Hematopoietic multipotent progenitor cell treated with erythropoietin and hydrocortisone succinate and interleukin-3 and kit ligand, for 6 days (in vitro differentiated cells): Measurements from ENCODE around the gene ACE.

Experiments used
- DNase-seq: peaks from one replicate; pipeline ENCODE4 v3.0.0-alpha.2; 2015

ACE gene

GRCh38 chr17:63492940-63493339 is 16.1 kb downstream of the ACE start:
- no peak for DNase-seq

DNA sequence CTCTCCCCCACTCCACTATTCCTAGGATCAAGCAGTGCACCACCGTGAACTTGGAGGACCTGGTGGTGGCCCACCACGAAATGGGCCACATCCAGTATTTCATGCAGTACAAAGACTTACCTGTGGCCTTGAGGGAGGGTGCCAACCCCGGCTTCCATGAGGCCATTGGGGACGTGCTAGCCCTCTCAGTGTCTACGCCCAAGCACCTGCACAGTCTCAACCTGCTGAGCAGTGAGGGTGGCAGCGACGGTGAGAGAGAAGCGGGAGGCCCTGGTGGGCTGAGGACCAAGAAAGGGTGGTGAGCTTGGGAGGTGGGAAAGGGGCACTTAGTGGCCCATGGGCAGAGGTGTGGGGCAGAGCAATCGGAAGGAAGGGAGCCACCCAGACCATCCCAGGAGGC is 16.6 kb downstream of the ACE start:
- DNase-seq: no peak

DNA sequence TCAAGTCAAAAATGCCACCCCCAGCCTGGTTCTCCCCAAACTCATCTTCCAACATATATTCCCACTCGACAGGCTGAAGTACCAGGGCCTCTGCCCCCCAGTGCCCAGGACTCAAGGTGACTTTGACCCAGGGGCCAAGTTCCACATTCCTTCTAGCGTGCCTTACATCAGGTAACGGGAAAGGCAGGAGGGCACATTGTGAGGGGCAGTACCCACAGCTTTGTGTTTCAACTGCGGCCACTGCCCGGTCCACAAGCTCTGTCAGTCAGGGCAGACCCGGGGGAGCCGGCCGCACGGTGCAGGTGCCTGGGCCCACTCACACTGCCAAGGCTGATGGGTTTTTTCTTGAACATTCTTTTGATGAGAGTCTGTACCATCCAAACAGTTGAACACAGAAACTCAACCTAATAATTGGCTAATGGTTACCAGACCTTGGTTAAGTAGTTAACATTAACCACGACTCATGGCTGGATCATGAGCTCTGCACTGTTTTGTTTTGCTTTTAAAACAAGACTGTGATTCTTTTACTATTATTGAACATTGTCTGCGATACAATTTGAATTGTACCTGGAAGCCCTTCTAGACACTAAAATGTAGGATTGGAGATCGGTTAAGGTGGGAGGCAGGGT is 17.6 kb downstream of the ACE start:
- no peak for DNase-seq

- no peak for DNase-seq
Measured at GRCh38 chr17:63495491-63495890, 18.6 kb downstream of the ACE start.

GRCh38 chr17:63496177-63496576 is 19.3 kb downstream of the ACE start:
- DNase-seq: no peak

DNA sequence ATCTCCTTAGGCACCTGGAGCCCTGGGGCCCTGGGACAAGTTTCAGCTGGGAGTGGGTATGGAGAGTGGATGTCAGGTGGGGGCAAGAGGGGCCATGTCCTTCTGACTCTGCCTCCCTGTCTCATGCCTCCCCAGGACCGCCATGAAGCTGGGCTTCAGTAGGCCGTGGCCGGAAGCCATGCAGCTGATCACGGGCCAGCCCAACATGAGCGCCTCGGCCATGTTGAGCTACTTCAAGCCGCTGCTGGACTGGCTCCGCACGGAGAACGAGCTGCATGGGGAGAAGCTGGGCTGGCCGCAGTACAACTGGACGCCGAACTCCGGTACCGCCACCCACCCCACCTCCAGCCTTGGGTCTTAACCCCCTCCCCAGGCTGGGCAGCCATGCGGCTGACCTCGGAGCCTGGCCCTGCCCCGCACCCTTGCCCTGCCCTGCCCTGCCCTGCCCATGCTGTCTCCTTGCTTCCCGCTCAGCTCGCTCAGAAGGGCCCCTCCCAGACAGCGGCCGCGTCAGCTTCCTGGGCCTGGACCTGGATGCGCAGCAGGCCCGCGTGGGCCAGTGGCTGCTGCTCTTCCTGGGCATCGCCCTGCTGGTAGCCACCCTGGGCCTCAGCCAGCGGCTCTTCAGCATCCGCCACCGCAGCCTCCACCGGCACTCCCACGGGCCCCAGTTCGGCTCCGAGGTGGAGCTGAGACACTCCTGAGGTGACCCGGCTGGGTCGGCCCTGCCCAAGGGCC is 20.0 kb downstream of the ACE start:
- DNase-seq: no peak

- peak; percentile 69 for DNase-seq
Measured at GRCh38 chr17:63497708-63498483, 21.0 kb downstream of the ACE start.

DNA sequence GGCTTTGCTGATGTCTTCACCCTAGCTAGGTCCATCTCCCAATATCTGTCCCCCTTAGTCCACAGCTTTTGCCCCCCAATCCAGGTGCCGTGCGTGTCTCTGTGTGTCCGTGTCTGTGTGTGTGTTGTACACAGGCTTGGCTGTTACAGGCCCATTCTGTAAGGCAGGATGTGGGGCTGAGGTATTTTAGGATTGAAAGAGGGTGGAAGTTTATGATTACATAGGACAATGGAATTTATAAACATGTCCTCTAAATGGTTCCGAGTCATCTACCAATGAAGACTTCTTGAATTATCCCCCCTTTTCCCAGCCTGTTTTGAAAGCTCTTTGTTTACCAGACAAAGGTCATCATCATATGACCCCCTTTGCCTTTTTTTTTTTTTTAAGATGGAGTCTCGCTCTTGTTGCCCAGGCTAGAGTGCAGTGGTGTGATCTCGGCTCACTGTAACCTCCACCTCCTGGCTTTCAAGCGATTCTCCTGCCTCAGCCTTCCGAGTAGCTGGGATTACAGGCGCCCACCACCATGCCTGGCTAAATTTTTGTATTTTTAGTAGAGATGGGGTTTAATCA is 21.9 kb downstream of the ACE start:
- DNase-seq: no peak

GRCh38 chr17:63500543-63501390 is 23.9 kb downstream of the ACE start:
- no peak for DNase-seq

- no peak for DNase-seq
Measured at GRCh38 chr17:63503341-63503705, 26.5 kb downstream of the ACE start.

GRCh38 chr17:63504261-63504660 is 27.4 kb downstream of the ACE start:
- no peak for DNase-seq

DNA sequence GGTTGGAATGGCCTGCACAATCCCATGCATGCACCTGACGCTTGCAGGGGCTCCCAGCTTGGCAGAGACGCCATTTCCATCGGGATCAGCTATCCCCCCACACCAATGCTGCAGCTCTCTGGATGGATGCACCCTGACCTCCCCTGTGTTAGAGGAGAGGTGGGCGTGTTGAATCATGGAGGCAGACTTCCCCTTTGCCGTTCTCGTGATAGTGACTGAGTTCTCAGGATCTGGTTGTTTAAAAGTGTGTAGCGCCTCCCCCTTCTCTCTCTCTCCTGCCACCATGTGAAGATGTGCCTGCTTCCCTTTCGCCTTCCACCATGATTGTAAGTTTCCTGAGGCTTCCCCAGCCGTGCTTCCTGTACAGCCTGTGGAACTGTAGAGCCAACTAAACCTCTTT is 28.5 kb downstream of the ACE start:
- no peak for DNase-seq

- DNase-seq: no peak
Measured at GRCh38 chr17:63506627-63507026, 29.8 kb downstream of the ACE start.

DNA sequence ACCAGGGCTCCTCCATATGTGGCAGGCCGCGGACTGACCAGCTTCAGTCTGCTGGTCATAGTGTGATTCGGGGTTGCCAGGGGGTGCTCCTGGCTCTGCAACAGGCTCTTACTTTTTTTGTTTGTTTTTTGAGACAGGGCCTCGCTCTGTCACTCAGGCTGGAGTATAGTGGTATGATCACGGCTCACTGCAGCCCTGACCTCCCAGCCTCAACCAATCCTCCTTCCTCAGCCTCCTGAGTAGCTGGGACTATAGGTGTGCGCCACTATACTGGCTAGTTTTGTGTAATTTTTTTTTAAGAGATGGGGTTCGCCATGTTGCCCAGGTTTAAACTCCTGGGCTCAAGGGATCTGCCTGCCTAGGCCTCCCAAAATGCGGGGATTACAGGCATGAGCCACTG is 34.5 kb downstream of the ACE start:
- DNase-seq: no peak

DNA sequence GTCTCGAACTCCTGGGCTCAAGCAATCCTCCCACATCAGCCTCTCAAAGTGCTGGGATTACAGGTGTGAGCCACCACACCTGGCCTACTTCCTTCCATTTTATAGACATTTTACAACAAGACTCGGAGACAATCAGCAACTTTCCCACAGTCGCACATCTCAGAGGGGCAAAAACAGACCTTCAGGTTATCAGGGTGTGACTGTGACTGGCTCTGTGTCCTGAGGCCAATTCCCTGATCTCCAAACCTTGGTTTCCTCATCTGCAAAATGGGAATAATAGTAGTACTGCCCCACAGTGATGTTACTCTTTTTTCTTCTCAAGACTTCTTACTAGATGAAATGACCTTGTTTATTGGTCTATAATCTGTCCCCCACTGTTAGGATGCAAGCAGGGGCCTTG is 35.5 kb downstream of the ACE start:
- no peak for DNase-seq

DNA sequence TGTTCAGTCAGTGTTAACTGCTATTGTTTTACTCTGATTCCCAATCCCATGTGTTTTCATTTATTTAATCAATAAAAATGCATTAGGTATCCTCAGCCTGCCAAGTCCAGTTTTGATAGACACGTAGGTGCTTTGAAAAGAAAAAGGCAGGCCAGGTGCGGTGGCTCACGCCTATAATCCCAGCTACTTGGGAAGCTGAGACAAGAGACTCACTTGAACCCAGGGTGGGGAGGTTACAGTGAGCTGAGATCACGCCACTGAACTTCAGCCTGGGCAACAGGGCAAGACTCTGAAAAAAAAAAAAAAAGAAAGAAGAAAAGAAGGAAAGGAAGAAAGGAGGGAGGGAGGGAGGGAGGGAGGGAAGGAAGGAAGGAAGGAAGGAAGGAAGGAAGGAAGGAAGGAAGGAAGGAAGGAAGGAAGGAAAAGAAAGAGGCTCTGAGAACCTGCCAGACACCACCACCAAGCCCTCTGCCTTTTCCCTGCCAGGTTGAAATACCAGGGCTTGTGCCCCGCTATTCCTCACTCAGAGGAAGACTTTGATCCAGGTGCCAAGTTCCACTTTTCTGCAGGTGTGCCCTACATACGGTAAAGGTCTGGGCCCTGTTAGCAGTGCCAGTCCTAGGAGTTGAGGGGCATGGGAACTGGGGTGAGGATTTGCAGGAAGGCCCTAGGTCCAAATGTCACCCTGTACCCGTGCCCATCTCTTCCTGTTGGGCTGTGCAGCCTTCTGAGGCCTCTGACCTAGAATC is 36.2 kb downstream of the ACE start:
- DNase-seq: no peak

GRCh38 chr17:63514477-63514876 is 37.6 kb downstream of the ACE start:
- DNase-seq: no peak

DNA sequence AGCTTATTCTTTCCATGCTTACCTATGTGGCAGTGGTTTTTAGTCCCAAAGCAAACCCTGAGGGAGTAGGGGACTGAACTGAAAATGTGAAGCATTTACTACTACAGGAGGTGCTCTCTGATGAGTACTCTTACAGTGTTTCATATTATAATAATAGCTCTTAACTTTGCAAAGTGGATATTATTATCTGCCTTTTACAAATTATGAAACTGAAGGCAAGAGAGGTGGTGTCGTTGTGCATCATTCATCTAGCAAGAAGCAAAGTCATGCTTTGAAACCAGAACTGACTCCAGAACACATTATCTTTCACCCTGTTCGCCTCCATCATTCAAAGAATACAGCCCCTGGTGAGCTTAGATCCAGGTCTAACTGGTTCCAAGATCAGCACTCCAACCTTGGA is 38.1 kb downstream of the ACE start:
- no peak for DNase-seq

DNA sequence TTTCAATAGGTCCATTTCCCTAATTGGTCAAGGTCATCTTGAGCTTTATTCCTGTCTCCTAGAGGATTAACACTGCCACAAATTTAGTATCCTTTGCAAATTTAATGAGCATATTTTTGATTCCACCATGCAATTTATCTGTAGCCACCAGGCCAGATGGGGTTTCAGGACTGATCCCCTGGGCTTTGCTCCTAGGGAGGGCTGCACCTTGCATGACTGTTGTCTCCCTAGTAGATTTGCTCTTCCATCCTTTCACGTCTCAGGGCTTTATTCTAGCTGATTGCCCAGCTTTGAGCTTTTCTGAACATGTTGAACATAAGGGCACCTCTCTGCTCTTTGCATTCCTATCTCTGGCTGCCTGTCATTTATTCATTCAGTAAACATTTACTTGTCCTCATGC is 38.6 kb downstream of the ACE start:
- DNase-seq: no peak

DNA sequence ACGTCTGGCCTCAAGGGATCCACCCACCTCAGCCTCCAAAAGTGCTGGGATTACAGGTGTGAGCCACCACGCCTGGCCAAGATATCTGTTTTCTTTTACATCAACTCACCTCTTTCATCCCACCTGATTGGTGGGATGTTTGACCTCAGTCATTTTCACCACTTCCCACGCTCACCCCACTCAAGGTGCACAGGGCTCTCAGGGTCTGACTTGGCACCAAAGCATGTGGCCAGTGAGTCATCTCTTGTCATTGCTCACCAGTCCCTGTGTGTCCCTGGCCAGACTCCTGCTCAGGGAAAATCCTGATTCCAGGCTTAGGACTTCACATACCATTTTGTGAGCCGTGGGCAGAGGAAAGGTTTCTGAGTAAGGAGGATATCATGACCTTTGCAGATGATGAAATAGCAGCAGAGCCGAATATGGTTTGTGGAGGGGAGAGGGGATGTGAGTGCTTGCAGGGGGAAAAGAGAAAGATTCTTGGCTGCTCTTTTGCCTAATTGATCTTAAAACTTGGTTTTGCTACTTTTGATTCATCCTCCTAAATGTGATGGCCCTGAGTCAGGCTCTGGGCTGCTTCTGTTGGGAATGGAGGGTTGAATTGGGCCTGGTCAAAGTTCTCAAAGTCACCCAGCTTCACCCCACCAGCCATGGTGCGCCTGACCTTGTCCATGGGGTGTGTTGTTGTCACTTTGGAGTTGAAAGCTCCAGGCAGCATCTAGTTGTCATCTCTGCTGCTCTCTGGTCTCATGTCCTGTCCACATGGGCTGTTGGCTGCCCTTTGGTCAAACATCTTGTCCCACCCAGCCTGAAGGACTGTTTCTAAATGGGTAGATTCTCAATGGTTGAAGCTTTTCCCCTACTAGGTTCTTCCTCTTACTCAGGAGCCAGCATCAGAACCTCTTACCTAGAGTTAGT is 40.3 kb downstream of the ACE start:
- no peak for DNase-seq
